HG03025 (cell line): ENCODE results near the gene FBN1.

ENCODE experiments used
- ATAC-seq: cut with Tn5 transposase; IDR thresholded peaks from one replicate; pipeline ENCODE4 v1.9.1; 2021; ENCODE audit warnings: mild to moderate bottlenecking, moderate library complexity; ENCODE audit not compliant: unreplicated experiment, low FRiP score

FBN1 gene

GRCh38 chr15:48558226-48558625 lies 87.3 kb downstream of the FBN1 start:
- ATAC-seq, result no peak

- ATAC-seq, result no peak
These were observed 88.2 kb downstream of the FBN1 start for GRCh38 chr15:48557335-48557734.

GRCh38 chr15:48556159-48556897 lies 89.2 kb downstream of the FBN1 start:
- no peak for ATAC-seq

GRCh38 chr15:48555241-48555881 lies 90.1 kb downstream of the FBN1 start:
- no peak for ATAC-seq

GRCh38 chr15:48554112-48554511 lies 91.4 kb downstream of the FBN1 start:
- no peak for ATAC-seq

- ATAC-seq, result no peak
These were observed 92.0 kb downstream of the FBN1 start for GRCh38 chr15:48553559-48553958.

GRCh38 chr15:48550822-48551525 lies 94.5 kb downstream of the FBN1 start:
- no peak for ATAC-seq

GRCh38 chr15:48548455-48548854 lies 97.1 kb downstream of the FBN1 start:
- no peak for ATAC-seq

GRCh38 chr15:48547286-48547685 lies 98.2 kb downstream of the FBN1 start:
- no peak for ATAC-seq

- ATAC-seq, result no peak
These were observed 99.2 kb downstream of the FBN1 start for GRCh38 chr15:48546296-48546695.

- no peak for ATAC-seq
These were observed 100.7 kb downstream of the FBN1 start for GRCh38 chr15:48544778-48545177.

- ATAC-seq, result peak; percentile 68
These were observed 103.9 kb downstream of the FBN1 start for GRCh38 chr15:48541341-48542278.

- no peak for ATAC-seq
These were observed 104.8 kb downstream of the FBN1 start for GRCh38 chr15:48540756-48541155.

GRCh38 chr15:48538941-48539340 lies 106.6 kb downstream of the FBN1 start:
- ATAC-seq, result no peak

- no peak for ATAC-seq
These were observed 108.0 kb downstream of the FBN1 start for GRCh38 chr15:48537271-48538113.

GRCh38 chr15:48536681-48537091 lies 108.8 kb downstream of the FBN1 start:
- ATAC-seq, result no peak

- no peak for ATAC-seq
These were observed 111.5 kb downstream of the FBN1 start for GRCh38 chr15:48533982-48534381.

- ATAC-seq, result no peak
These were observed 112.6 kb downstream of the FBN1 start for GRCh38 chr15:48532946-48533345.

GRCh38 chr15:48530528-48530927 lies 115.0 kb downstream of the FBN1 start:
- ATAC-seq, result no peak

GRCh38 chr15:48528921-48529320 lies 116.6 kb downstream of the FBN1 start:
- ATAC-seq, result no peak
